ENCODE results near the gene SEC61B. TPM values are rescaled to one million over a fixed set of nuclear protein-coding genes. Genes with fewer than 3 reads are reported as not detected.
A peak's percentile ranks its signal among the peaks of the same experiment; 100 is the strongest.

Gene SEC61B
- total and polyA plus RNA-seq, 10 of the 15 experiments (the other 5 are each of a cell fraction or from before 2014, with no cell fraction given), result 108 to 747 (median 301) TPM

GRCh38 chr9:99184475-99185347 is 37.4 kb upstream of the SEC61B start (continued):
- TF ChIP-seq CEBPZ (IDR thresholded peaks at IDR 0.05; ENCODE audit: low read depth, low read length), result no peak
- no peak for TF ChIP-seq SKIL (IDR thresholded peaks at IDR 0.05; ENCODE audit: low read depth, poor library complexity, severe bottlenecking)
- no peak for TF ChIP-seq EGR1 (IDR thresholded peaks at IDR 0.05; ENCODE audit: borderline replicate concordance in 1 of 2, low read depth in 2 of 2, low read length in 2 of 2)
- TF ChIP-seq TAF1 (IDR thresholded peaks at IDR 0.05; ENCODE audit: borderline replicate concordance, low read depth, low read length), result no peak
- TF ChIP-seq IRF3 (IDR thresholded peaks at IDR 0.05), result no peak
- TF ChIP-seq YY1 (IDR thresholded peaks at IDR 0.05; ENCODE audit: low read depth, low read length), result peak; percentile 73
- no peak for TF ChIP-seq TARDBP (IDR thresholded peaks at IDR 0.05; ENCODE audit: borderline replicate concordance)
- no peak for TF ChIP-seq EZH2 (IDR thresholded peaks at IDR 0.05; ENCODE audit: borderline replicate concordance, control insufficient read depth, low read depth, low read length)
- no peak for TF ChIP-seq ZNF274 (IDR thresholded peaks at IDR 0.05; ENCODE audit: insufficient read depth, insufficient read length)
- TF ChIP-seq HDAC2 (IDR thresholded peaks at IDR 0.05), result no peak
- no peak for TF ChIP-seq HDGF (IDR thresholded peaks at IDR 0.05)
- no peak for TF ChIP-seq BMI1 (IDR thresholded peaks at IDR 0.05; ENCODE audit: borderline replicate concordance)
- no peak for TF ChIP-seq KAT2A (conservative IDR thresholded peaks at IDR 0.05; ENCODE audit: control insufficient read depth, low read depth, low read length)
- TF ChIP-seq POLR2A (IDR thresholded peaks at IDR 0.05; ENCODE audit: low read depth, low read length), result 0 out of 2 replicates have a peak, but pooled peaks have one; percentile 18
- TF ChIP-seq SUZ12 (IDR thresholded peaks at IDR 0.05; ENCODE audit: unreplicated experiment), result no peak
- TF ChIP-seq CTCF (IDR thresholded peaks at IDR 0.05 in 2 of 3, conservative IDR thresholded peaks at IDR 0.05 in 1 of 3; ENCODE audit: control insufficient read depth in 2 of 3, extremely low read depth in 1 of 3, insufficient read depth in 1 of 3, low read depth in 3 of 3, low read length in 3 of 3), result peak; percentile 90 to 98 (median 94)
- TF ChIP-seq BHLHE40 (IDR thresholded peaks at IDR 0.05; ENCODE audit: borderline replicate concordance in 1 of 2, low read depth in 2 of 2, low read length in 1 of 2), result peak in 1 of 2 experiments; percentile 39; a peak in 1 of 4 replicates
- peak; percentile 36; the same call in 1 of the 2 replicates for TF ChIP-seq DPF2 (IDR thresholded peaks at IDR 0.05)
- TF ChIP-seq MYC (IDR thresholded peaks at IDR 0.05; ENCODE audit: insufficient read depth, insufficient read length, insufficient replicate concordance, low read length, severe bottlenecking), result no peak
- no peak for TF ChIP-seq MEF2B (IDR thresholded peaks at IDR 0.05; ENCODE audit: partially characterized antibody, poor library complexity, severe bottlenecking)
- no peak for TF ChIP-seq NBN (IDR thresholded peaks at IDR 0.05)

Measured in GM12878 (cell line).